Measurements from ENCODE around the gene SIGLEC5. TPM values are rescaled to one million over a fixed set of nuclear protein-coding genes. Genes with fewer than 3 reads are reported as not detected.

Gene SIGLEC5
- total and polyA plus RNA-seq, 2 of the 8 experiments (the other 6 are each of a cell fraction or from before 2014, with no cell fraction given) = not detected

- Histone ChIP-seq H2BK5ac (ENCODE audit: low read depth, low read length) (no peak overlapping the region), H3K56ac (replicated peaks; ENCODE audit: insufficient read length, low read depth, low read length) (no peak overlapping the region), H3K9me3 (ENCODE audit: insufficient read depth in 2 of 2, low read depth in 1 of 2, low read length in 1 of 2) (peaks cover 39 to 56% of the 10 kb centered on the region in 2 experiments), H3K4me2 (ENCODE audit: insufficient read depth in 1 of 2, low read depth in 2 of 2, low read length in 2 of 2) (no peak overlapping the region), H4K8ac (ENCODE audit: extremely low read depth, insufficient read depth, low read length) (no peak overlapping the region), H3K14ac (ENCODE audit: insufficient read length) (no peak overlapping the region), H3K27ac (ENCODE audit: low read depth, low read length) (no peak overlapping the region), H3K4ac (replicated peaks; ENCODE audit: insufficient read length, low read depth, low read length) (no peak overlapping the region), H2BK20ac (ENCODE audit: low read length) (no peak overlapping the region), H4K5ac (ENCODE audit: insufficient read length, low read depth, low read length) (no peak overlapping the region), H2BK12ac (ENCODE audit: low read depth, low read length) (no peak overlapping the region), H4K20me1 (replicated peaks in 1 of 2; ENCODE audit: control insufficient read depth in 1 of 2, insufficient read depth in 2 of 2, low read length in 2 of 2) (no peaks in the 10 kb centered on the region), H3K18ac (ENCODE audit: extremely low read depth, low read length) (no peak overlapping the region), H3K79me1 (ENCODE audit: low read depth, low read length) (no peaks in the 10 kb centered on the region), H2AFZ (ENCODE audit: low read length) (no peak overlapping the region), H3K27me3 (replicated peaks in 1 of 4; ENCODE audit: control insufficient read depth in 3 of 4, extremely low read depth in 1 of 4, insufficient read depth in 3 of 4, low read length in 3 of 4) (no peaks in the 10 kb centered on the region), H2BK15ac (ENCODE audit: low read length) (no peak overlapping the region), H2BK120ac (replicated peaks; ENCODE audit: low read depth, low read length) (no peak overlapping the region), H3K79me2 (ENCODE audit: control insufficient read depth in 1 of 2, insufficient read depth in 2 of 2, low read length in 2 of 2) (no peaks in the 10 kb centered on the region), H3K23ac (ENCODE audit: insufficient read length) (no peak overlapping the region), H3K4me1 (replicated peaks in 1 of 4; ENCODE audit: control insufficient read depth in 3 of 4, insufficient read depth in 4 of 4, low read length in 3 of 4) (no peaks in the 10 kb centered on the region), H4K91ac (replicated peaks; ENCODE audit: insufficient read length, low read length) (no peak overlapping the region), H3K4me3 (ENCODE audit: extremely low read depth in 1 of 4, insufficient read depth in 2 of 4, low read depth in 3 of 4, low read length in 4 of 4) (no peak overlapping the region), H3K23me2 (ENCODE audit: low read depth, low read length) (no peaks in the 10 kb centered on the region), H3K9ac (replicated peaks in 1 of 4; ENCODE audit: extremely low read depth in 1 of 4, low read depth in 3 of 4, low read length in 3 of 4) (no peak overlapping the region), H2AK5ac (ENCODE audit: low read depth, low read length) (no peak overlapping the region), H3K36me3 (ENCODE audit: control insufficient read depth in 2 of 4, insufficient read depth in 4 of 4, low read length in 3 of 4) (no peaks in the 10 kb centered on the region)
- WGBS, 2 experiments (ENCODE audit: extremely low coverage in 1 of 2, insufficient coverage in 1 of 2, insufficient read length in 1 of 2, insufficient replicate concordance in 2 of 2, low coverage in 1 of 2, low lambda C conversion rate in 2 of 2, missing lambda C conversion rate in 1 of 2) = 79% methylated on average over 2 of the region's 2 CpGs; no CpG with 5 or more reads in 1 of the 2 experiments
- no peak for DNase-seq (ENCODE audit: low read depth in 1 of 2, low spot score in 2 of 2)
- POLR2A ChIA-PET (ENCODE audit: partially characterized antibody) = no interaction called here
- CTCF ChIA-PET (ENCODE audit: partially characterized antibody) = interaction anchor here (0.7 to 1.0 kb wide), 3 partner anchors 13 to 140 kb away, joined by 3 read pairs; partner anchors contain the start of gene FPR2
- FAIRE-seq = no peak
- no peak for TF ChIP-seq KDM4A (IDR thresholded peaks at IDR 0.05; ENCODE audit: low read depth, low read length, severe bottlenecking)
- no peak for TF ChIP-seq GABPA (IDR thresholded peaks at IDR 0.05; ENCODE audit: borderline replicate concordance, insufficient read depth, low read length)
- TF ChIP-seq TAF7 (optimal IDR thresholded peaks at IDR 0.05; ENCODE audit: borderline replicate concordance, low read depth, low read length) = no peak
- TF ChIP-seq RNF2 (IDR thresholded peaks at IDR 0.05; ENCODE audit: borderline replicate concordance, low read depth, low read length, missing control alignments, poor library complexity, severe bottlenecking) = no peak
- TF ChIP-seq HDAC2 (IDR thresholded peaks at IDR 0.05; ENCODE audit: borderline replicate concordance in 1 of 2, low read depth in 2 of 2, low read length in 2 of 2) = no peak
- no peak for TF ChIP-seq TCF12 (IDR thresholded peaks at IDR 0.05; ENCODE audit: low read depth, low read length)
- TF ChIP-seq ZNF274 (IDR thresholded peaks at IDR 0.05; ENCODE audit: borderline replicate concordance, extremely low read depth, low read length) = no peak
- no peak for TF ChIP-seq YY1 (IDR thresholded peaks at IDR 0.05; ENCODE audit: low read depth, low read length)
- TF ChIP-seq EZH2 (IDR thresholded peaks at IDR 0.05; ENCODE audit: low read depth, low read length, severe bottlenecking) = no peak
- TF ChIP-seq EGR1 (IDR thresholded peaks at IDR 0.05; ENCODE audit: borderline replicate concordance, low read depth, low read length) = no peak
- no peak for TF ChIP-seq RFX5 (IDR thresholded peaks at IDR 0.05; ENCODE audit: borderline replicate concordance, low read depth, low read length)
- no peak for TF ChIP-seq KDM1A (IDR thresholded peaks at IDR 0.05; ENCODE audit: borderline replicate concordance, low read length)
- TF ChIP-seq, protein P1, sequence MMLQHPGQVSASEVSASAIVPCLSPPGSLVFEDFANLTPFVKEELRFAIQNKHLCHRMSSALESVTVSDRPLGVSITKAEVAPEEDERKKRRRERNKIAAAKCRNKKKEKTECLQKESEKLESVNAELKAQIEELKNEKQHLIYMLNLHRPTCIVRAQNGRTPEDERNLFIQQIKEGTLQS (IDR thresholded peaks at IDR 0.05; ENCODE audit: insufficient read depth, low read depth, low read length) = no peak
Observed at GRCh38 chr19:51621178-51621577, 9.0 kb downstream of the SIGLEC5 start.
